Suppressor macrophage treated with lipopolysaccharide for 4 hours (primary cell): ENCODE measurements around the gene C15orf62.

Experiments used
- DNase-seq: peaks from one replicate; pipeline ENCODE4 v3.0.0-alpha.2; 2020

The C15orf62 gene, protein sequence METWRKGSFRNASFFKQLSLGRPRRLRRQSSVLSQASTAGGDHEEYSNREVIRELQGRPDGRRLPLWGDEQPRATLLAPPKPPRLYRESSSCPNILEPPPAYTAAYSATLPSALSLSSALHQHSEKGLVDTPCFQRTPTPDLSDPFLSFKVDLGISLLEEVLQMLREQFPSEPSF

DNA sequence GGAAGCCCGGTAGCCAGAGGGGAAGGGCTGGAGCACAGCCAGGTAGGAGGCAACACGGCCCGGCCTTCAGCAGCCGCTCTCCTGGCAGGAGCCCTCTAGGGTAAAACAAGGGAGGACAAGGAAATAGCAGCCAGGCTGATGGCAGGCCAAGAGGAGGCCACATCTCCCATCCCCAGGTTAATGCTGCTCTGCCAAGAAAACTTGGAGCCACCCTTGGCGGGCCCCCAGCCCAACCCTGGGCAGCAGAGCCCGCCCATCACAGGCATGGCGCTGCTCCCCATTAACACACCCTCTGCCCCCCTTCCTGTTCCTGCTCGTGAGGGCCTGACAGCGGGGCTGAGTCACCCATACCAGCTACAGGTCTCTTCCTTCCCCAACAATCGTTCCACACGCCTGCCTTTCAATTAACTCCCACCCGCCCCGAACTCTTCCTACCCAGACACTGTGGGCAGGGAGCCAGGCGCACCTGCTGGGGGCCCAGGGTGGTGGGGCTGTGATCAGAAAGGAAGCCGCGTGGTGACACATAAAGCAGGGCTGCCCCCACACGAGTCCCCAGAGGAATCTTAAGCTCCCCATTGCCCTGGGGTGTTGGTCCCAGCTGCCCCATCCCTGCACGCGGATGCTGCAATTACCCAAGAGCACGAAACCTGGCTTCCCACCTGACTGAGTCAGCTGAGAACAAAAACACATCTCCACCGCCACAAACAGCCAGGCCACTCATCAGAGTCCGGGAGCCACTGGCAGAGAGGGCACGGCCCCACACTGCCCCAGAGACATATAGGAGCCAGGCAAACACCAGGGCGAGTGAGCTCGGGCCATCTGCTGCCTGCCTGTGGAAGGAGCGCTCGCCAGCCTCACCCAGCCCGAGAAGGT is at the start of gene C15orf62:
Gene C15orf62, plus strand, starts transcription at position 707 of the 873 bp plus-strand sequence. CDS start 516 bp downstream, outside the sequence.
- peak; percentile 42 for DNase-seq

DNA sequence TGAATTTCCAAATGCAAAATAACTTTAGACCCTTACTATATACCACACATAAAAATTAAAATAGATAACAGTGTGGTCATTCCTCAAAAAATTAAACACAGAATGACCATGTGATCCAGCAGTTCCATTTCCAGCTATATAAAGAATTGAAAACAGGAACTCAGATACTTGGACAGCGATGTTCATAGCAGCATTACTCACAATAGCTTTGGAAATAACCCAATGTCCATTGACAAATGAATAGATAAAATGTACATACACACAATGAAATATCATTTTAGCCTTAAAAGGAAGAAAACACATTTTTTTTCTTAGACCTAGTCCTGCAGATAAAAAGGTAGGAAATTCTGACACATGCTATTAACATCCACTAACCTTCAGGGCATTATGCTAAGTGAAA is 48.1 kb upstream of the C15orf62 start:
- peak; percentile 57 for DNase-seq

DNA sequence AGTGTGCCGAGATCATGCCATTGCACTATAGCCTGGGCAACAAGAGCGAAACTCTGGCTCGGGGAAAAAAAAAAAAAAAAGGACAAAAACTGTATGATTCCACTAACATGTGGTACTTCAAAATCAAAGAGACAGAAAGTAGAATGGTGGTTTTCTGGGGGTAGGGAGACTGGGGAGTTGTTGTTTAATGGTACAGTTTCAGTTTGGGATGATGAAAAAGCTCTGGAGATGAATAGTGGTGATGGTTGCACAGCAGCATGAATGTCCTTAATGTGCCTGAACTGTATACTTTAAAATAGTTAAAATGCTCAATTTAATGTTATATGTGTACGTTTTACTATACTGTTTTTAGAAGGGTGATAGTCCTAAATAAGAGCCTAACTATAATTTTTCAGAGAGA is 47.4 kb upstream of the C15orf62 start:
- DNase-seq, result no peak

DNA sequence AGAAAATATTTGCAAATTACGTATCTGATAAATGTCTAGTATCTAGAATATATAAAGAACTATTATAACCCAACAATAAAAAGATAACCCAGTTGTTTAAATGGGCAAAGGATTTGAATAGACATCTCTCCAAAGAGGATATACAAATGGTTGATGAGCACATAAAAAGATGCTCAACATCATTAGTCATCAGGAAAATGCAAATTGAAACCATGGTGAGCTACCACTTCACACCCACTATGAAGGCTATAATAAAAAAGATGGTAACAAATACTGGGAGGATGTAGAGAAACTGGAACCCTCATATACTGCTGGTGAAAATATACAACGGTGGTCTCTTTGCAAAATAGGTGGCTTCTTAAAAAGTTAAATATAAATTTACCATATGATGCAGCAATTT is 46.8 kb upstream of the C15orf62 start:
- peak; percentile 46 for DNase-seq

DNA sequence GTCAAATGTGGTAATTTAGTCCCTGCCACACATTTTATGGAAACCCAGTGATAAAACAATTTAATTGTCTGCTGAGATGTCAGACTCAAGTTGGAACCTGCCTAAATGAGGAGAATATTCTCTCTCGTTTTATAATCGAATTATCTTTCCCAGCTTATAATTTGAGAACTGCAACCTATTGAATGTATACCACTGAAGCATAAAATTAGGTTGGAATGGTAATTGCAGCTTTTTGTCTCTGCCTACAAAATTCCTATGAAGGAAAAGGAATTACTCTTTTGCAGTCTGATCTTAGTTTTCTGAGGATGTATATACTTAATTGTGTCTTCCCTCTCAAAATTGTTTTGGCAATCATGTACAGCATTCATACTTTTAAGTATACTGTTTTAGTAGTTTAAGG is 45.9 kb upstream of the C15orf62 start:
- no peak for DNase-seq

DNA sequence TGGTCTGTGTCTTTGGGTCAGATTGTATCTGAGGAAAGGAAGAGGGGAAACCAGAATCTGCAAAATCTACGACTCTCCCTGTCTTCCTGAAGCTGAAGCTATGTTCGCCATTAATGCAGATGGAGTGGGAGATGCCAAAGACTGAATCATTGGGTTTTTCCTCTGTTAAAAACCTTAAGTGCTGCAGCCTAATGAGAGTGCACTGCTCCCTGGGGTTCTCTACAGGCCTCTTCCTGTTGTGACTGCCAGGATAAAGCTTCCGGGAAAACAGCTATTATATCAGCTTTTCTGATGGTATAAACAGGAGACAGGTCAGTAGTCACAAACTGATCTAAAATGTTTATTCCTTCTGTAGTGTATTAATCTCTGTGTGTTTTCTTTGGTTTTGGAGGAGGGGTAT is 38.7 kb upstream of the C15orf62 start:
- DNase-seq, result no peak

DNA sequence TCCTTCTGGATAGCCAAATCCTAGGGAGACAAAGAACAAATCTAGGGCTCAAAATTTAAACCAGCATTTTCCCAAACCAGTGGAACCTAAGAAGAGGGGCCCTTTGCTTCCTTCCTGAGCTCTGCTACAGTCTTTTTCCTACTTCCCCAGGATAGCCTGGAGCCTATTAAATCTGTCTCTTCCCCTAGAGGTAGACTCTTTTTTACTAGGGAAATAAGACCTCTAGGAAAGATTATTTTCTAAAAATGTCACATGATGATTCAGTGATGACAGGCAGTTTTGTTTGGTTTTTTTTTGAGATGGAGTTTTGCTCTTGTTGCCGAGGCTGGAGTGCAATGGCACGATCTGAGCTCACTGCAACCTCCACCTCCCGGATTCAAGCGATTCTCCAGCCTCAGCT is 33.2 kb upstream of the C15orf62 start:
- no peak for DNase-seq

DNA sequence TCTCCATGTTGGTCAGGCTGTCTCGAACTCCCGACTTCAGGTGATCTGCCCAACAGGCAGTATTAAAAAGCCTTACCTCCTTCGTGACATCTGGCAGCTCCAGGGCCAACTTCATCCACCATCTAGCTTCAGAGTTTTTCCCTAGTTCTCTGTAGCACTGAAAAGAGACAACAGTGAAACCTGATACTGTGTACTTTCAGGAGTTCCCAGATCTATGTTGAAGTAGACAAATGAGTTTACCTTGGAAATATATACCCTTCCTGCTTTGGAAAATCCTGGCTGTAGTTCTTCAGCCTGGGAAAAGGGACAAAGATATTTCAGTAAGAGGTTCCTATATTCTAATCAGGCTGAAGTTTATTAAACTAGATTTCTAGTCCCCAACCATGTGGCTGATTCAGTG is 32.7 kb upstream of the C15orf62 start:
- DNase-seq, result no peak

DNA sequence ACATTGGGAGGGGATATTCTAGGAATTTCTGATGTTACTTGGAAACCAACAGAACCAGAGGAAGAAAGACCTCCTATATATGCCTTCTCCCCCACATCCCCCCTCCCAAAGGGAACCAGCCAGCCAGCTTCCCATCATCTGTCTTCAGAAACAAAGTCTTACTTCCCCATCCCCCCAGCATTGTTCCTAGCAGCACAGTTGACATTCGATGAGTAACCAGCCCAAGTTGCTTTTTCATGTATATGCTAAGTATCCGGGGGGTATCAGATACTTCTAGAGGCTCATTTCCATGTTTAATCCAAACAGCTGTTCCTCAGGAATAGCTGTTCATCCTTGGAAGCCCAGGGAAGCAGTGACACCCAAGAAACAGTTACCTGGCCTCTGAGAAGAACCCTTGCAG is 30.7 kb upstream of the C15orf62 start:
- DNase-seq, result no peak

DNA sequence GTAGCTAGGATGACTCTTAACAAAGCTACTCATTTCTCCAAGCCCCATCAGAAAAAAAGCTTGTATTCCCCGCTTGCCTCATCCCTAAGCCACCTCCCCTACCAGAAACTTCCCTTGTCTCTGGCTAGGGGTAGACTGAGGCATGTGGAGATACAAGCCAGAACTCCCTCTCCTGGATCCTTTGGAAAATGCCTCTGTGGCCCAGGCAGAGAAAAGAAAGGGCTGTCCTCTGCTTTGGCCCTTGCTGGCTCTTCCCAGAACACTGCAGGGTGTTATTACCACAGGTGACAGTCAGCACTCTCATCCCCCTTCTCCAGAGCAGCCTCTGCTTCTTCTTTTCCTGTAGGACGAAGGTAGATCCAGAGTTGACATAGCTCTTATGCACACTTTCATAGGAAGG is 29.9 kb upstream of the C15orf62 start:
- no peak for DNase-seq

DNA sequence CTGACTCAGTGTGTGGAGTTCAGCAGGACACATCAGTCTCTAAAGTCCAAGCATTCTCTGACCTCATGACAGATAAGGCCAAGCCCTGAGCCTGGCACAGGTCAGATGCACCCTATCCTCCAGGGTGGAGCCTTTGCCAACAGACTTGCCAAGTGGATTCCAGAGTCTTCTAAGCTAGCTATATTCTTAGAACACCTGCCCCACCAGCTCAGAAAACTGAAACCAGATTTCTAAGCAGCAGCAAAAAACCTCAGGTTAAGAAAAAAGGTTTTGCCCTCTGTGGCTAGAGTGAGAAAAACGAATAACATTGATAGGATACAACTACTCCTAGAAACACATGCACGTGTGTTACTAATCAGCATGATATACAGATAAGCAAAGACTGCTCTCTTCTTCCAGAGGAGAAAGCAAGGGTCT is 26.3 kb upstream of the C15orf62 start:
- DNase-seq, result no peak

DNA sequence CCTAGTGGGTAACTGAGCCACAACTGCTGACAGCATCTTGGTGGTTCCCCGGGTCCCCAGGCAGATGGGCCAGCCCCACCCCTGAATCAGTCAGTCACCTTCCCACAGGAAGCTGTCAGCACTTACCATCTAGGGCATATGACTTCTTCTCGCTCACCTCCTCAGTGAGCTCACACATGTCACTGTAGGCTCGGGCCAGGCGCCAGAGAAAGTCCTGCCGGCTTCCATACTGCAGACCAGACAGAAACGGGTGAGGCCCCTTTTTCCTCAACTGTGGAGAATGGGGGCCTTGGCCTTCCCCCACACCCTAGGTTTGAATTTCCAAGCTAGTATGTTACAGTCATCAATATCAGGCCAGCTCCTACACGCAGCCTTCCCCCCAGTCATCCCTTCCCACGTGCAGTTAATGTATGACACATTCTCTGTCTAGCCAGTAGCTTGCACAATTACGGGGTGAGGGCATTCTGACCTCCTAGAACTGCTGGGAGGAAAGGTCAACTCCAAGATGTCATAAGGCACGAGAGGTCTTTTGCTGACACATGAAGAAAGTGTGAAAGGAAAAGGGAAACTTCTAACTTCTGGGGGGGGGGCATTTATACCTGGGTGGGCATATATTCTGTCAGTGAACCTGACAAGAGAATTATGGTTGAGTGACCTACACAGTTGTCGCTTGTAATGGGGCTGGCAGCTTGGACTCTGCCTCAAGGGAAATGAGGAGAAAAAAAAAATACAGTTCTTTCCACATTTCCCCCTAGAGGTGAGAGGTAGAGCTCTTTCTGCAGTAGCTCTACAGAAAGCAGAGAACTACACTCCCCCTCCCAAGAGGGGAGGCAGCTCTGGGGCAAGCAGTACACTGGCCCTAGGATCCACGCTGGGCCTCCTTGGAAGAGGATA is 25.6 kb upstream of the C15orf62 start:
- peak; percentile 96 for DNase-seq

DNA sequence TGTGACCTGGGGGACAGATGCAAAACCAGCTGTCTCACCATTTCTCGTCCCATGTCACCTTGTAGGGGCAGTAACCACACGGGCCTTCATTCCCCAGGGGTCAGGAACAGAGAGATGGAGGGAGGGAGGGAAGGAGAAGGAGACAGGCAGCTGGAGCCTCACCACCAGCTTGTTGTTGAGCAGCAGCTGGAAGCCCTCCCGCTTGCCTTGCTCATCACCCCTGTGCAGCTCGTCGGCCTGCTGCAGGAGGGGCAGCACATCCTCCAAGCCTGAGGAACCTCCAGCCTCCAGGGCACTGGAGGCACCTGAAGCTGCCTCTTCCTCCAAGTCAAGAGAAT is 25.0 kb upstream of the C15orf62 start:
- DNase-seq, result no peak

DNA sequence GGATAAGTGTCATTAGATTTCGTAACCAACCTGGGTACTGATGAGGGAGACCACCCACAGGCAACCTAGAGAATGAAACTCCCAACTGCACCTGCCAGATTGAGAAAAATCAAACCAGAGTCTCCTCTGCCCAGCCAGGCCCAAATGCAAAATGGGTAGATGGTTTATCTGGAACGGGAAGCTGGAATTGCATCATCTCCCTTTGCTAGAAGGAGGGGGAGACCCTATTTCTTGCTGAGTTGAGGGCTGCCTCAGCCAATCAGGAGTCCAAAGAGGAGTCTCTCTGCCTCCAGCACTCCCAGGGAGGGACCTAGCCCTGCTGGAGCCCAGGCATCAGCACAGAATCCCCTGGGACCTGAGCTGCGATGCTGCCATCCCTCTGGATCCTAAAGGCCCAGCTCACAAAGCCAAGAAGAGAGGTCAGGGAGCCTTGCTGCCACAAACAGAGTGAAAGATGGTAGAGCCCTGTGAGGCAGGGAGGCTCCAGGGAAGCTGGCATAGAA is 22.8 kb upstream of the C15orf62 start:
- DNase-seq, result peak; percentile 53

DNA sequence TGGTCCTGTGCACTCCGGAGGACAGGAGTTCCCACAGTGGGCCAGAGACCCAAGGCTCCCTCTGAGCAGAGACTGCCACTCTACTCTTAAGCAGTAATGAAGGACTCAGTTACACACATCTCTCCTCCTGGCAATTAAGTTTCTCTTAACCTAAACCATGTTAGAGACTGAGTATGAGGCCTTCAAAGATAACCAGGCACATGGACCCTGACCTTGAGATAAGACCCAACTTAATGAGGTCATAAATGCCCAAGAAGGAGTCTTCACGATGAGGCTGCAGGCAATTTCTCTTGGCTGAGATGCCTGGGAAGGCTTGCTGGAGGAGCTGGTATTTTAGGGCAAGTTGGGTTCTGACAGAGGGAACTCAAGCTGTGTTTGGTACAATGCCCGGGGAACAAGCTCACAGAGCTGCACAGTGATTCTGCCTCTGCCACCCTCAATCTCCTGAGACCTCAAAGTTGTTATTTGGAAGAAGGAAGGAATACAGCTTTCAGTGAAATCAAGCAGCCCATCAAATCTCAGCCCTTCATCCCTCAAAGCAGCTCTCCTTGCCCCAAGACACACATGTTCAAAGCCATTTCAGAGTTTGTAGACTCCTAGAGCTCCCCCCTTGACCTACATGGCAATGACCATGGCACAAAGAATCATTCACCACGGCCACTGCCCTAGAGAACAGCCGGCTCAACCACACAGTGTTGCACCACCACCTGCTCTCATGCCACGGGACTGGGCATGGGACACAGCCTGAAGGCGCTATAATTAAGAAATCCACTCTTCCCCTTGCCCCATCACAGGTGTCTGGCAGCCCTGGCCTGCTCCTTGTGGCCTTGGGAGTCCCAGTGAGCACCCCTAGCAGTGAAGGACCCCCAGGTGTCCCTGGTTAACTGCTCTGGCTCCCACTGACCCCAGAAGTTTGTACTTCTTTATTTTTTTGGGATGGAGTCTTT is 21.8 kb upstream of the C15orf62 start:
- peak; percentile 43 for DNase-seq

DNA sequence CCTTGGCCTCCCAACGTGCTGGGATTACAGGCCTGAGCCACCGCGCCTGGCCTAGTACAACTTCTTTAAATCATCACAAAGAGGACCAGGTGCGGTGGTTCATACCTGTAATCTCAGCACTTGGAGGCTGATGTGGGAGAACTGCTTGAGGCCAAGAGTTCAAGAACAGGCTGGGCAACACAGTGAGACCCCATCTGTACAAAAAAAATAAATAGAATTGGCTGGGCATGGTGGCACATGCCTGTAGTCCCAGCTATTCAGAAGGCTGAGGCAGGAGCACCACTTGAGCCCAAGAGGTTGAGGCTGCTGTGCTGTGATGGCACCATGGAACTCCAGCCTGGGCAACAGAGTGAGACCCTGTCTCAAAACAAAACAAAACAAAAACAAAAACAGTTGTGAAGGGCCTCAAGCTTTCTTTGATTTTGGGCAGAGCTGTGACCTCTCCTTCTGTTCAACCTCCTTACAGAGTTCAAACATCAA is 20.6 kb upstream of the C15orf62 start:
- no peak for DNase-seq

DNA sequence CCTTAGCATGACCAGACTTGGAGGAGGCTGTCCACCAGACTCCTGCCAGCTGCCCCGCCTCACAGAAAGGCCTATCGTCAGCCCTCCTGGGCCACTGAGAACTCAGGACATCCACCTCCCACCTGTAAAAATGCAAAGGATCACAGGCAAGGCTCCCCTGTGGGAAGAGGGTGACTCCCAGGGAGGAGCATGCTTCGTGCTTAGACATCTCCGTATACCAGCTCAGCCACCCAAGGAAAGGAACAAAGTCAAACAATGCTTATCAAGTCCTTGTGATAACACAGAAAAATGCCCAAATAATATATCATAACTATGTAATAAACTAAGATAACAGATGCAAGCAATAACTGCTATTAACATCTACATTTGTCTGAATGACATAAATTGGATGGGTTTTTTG is 18.9 kb upstream of the C15orf62 start:
- no peak for DNase-seq

DNA sequence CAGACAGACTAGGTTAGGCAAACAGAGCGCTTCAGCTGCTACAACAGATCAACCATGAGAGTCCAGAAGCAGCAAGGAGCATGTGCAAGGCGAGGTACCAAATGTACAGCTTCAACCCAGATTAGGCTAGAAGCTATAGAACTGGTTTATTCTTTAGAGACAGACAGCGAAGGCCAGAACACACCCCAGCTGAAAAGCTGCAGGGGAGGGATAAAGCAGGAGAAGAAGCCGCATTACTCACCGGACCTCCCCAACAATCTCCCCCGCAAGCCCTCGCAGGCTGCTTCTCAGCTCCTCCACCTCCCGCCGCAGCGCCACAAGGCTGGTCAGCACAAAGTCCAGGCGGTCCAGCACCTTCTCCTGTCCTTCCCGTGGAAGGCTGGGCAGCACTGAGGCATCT is 18.0 kb upstream of the C15orf62 start:
- no peak for DNase-seq

DNA sequence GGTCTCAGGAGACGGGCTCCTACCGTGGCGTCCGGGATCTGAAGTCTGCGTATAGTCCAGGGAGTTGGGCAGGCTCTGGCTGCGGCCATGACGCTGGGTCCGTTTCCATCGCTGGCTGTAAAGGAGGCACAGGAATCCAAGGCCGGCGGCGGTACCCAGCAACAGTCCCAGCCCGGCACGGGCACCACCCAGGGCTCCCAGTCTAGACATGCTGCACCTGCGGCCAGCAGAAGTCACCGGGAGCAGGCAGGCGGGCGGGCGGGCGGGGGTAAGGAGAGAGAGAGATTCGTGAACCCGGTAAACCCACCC is 15.3 kb upstream of the C15orf62 start:
- DNase-seq, result peak; percentile 16

DNA sequence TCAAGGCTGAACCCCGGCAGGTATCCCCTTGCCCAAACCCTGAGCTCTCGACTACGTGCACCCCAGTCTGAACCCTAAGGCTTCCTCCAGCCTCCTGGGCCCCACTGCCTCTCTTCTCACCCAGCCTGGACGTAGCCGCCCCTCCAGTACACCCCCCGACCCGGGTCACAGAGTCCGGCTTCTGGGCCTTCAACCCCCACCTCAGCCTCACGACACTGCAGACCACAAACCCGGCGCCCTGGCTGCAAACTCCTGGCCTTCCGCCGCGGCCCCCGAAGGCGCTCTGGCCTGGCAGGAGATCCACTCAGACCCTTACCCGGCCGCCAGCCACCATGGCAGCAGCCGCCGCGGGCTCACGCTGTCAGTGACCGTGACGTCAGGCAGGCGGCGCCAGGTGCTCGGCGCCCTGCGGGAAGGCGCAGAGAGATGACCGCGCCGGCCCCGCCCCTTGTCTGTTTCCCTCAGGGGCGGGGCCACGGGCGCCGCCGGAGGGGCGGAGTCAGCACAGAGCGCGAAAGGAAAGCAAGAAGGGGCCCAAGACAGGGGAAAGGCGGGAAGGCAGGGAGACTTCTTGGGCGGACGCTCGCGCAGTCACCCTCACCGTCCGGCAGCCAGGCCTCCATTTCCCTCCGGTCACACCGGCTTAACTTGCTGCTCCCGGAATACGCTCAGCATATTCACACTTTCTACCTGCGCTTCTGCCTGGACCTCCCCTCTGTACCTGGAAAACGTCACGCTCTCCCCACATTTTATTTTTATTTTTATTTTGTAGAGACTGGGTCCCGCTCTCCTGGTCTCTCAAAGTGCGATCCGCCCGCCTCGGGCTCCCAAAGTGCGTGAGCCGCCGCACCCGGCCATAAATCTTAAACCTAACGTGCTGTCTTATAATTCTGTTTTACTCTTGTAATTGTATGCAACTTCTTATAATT is 14.6 kb upstream of the C15orf62 start, which contains the start of gene RMDN3:
Gene RMDN3, minus strand, starts transcription at position 372 of the 929 bp plus-strand sequence. CDS start 471 bp downstream, outside the sequence.
- peak; percentile 98 for DNase-seq

DNA sequence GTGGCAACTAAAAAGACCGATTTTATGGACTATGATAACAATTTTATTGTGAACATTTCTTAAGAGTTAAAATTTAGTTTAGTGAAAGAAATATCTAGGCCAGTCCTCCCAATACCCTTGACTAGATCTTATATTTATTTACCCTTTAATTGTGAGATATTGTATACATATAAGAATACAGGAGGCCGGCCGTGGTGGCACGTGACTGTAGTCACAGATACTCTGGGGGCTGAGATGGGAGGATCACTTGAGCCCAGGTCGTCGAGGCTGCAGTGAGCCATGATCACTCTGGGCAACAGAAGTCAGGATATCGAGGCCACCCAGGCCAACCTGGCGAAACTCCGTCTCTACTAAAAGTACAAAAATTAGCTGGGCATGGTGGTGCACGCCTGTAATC is 14.0 kb upstream of the C15orf62 start:
- DNase-seq, result no peak
